H1 (cell line): ENCODE results near the gene MBNL2. TPM values are rescaled to one million over a fixed set of nuclear protein-coding genes. Genes with fewer than 3 reads are reported as not detected.
A peak's percentile ranks its signal among the peaks of the same experiment; 100 is the strongest.

Experiments
- CTCF ChIA-PET: fragments of 300-600 bp; sonication (Branson Sonifier 250); formaldehyde crosslinking; loops from one replicate; lab custom pipeline; 2021; ENCODE audit not compliant: partially characterized antibody; lab: Charles Lee
- POLR2A ChIA-PET: fragments of 300-600 bp; sonication (Branson Sonifier 250); formaldehyde crosslinking; loops from one replicate; lab custom pipeline; 2021; ENCODE audit warnings: inconsistent platforms; ENCODE audit not compliant: partially characterized antibody; lab: Charles Lee
- DNase-seq, 2 experiments: peaks; one replicate each; pipeline versions ENCODE4 v3.0.0 to v3.0.0-alpha.2; 2010 to 2022; ENCODE audit warnings: low spot score in 2 of 2, low read depth in 1 of 2, mixed read lengths in 1 of 2
- FAIRE-seq: peaks from 2 replicates; lab custom pipeline; 2011; peaks lifted over from hg19 to GRCh38; lab: Jason Lieb, UNC
- H2AFZ ChIP-seq: 2 replicates; pipeline ENCODE4 v1.8.1; 2012; ENCODE audit warnings: low read length, inconsistent platforms
- H2AK5ac ChIP-seq: 2 replicates; pipeline ENCODE4 v1.6.1; 2013; ENCODE audit warnings: low read depth, low read length
- H2BK120ac ChIP-seq: replicated peaks from 2 replicates; pipeline ENCODE3; 2013; ENCODE audit warnings: low read depth, low read length, inconsistent platforms
- H2BK12ac ChIP-seq: 2 replicates; pipeline ENCODE4 v1.6.1; 2013; ENCODE audit warnings: low read depth, low read length
- H2BK15ac ChIP-seq: 2 replicates; pipeline ENCODE4 v1.6.1; 2013; ENCODE audit warnings: low read length
- H2BK20ac ChIP-seq: 2 replicates; pipeline ENCODE4 v1.6.1; 2013; ENCODE audit warnings: low read length
- H2BK5ac ChIP-seq: 2 replicates; pipeline ENCODE4 v1.6.1; 2013; ENCODE audit warnings: low read depth, low read length
- H3K14ac ChIP-seq: 2 replicates; pipeline ENCODE4 v1.6.1; 2013; ENCODE audit warnings: inconsistent platforms; ENCODE audit not compliant: insufficient read length
- H3K18ac ChIP-seq: 2 replicates; pipeline ENCODE4 v1.6.1; 2013; ENCODE audit warnings: low read length; ENCODE audit errors: extremely low read depth
- H3K23ac ChIP-seq: 2 replicates; pipeline ENCODE4 v1.6.1; 2013; ENCODE audit warnings: inconsistent platforms; ENCODE audit not compliant: insufficient read length
- H3K23me2 ChIP-seq: 2 replicates; pipeline ENCODE4 v1.6.1; 2013; ENCODE audit warnings: low read depth, low read length
- H3K27ac ChIP-seq: 2 replicates; pipeline ENCODE4 v1.6.1; 2011; ENCODE audit warnings: low read depth, low read length, inconsistent platforms
- H3K27me3 ChIP-seq, 4 experiments: replicated peaks in 1 of 4; 1 replicate in 1 of 4; 2 replicates in 3 of 4; pipeline versions ENCODE4 v1.6.1 to v1.8.1; 2011 to 2013; ENCODE audit warnings: low read length in 3 of 4, mild to moderate bottlenecking in 3 of 4, inconsistent platforms in 2 of 4, mixed read lengths in 2 of 4, moderate library complexity in 1 of 4; ENCODE audit not compliant: control insufficient read depth in 3 of 4, insufficient read depth in 3 of 4; ENCODE audit errors: extremely low read depth in 1 of 4
- H3K36me3 ChIP-seq, 4 experiments: 2 replicates each; pipeline versions ENCODE4 v1.6.1 to v1.8.1; 2011 to 2013; ENCODE audit warnings: mild to moderate bottlenecking in 4 of 4, low read length in 3 of 4, moderate library complexity in 2 of 4, control low read depth in 1 of 4, inconsistent platforms in 1 of 4; ENCODE audit not compliant: insufficient read depth in 4 of 4, control insufficient read depth in 2 of 4
- H3K4ac ChIP-seq: replicated peaks from 2 replicates; pipeline ENCODE3; 2013; ENCODE audit warnings: low read length, low read depth, mixed read lengths, inconsistent platforms; ENCODE audit not compliant: insufficient read length
- H3K4me1 ChIP-seq, 4 experiments: replicated peaks in 1 of 4; 1 replicate in 1 of 4; 2 replicates in 3 of 4; pipeline versions ENCODE4 v1.6.1 to v1.8.1; 2011 to 2013; ENCODE audit warnings: low read length in 3 of 4, inconsistent platforms in 2 of 4, mixed read lengths in 1 of 4; ENCODE audit not compliant: insufficient read depth in 4 of 4, control insufficient read depth in 3 of 4
- H3K4me2 ChIP-seq, 2 experiments: 2 replicates each; pipeline versions ENCODE4 v1.6.1 to v1.8.1; 2011 to 2013; ENCODE audit warnings: low read depth in 2 of 2, low read length in 2 of 2, control low read depth in 1 of 2, inconsistent platforms in 1 of 2, mild to moderate bottlenecking in 1 of 2; ENCODE audit not compliant: insufficient read depth in 1 of 2
- H3K4me3 ChIP-seq, 4 experiments: fragments of 200-600, 300-600 bp in 1 of 4; sonication (generic), shearing (Covaris generic), sonication (Bioruptor Twin) in 1 of 4; 2 replicates each; pipeline versions ENCODE4 v1.5.1 to v1.8.1; 2011 to 2016; ENCODE audit warnings: low read length in 4 of 4, low read depth in 3 of 4, control low read depth in 2 of 4, inconsistent platforms in 2 of 4, mild to moderate bottlenecking in 2 of 4, mixed read lengths in 1 of 4, moderate library complexity in 1 of 4; ENCODE audit not compliant: insufficient read depth in 2 of 4; ENCODE audit errors: extremely low read depth in 1 of 4
- H3K56ac ChIP-seq: replicated peaks from 2 replicates; pipeline ENCODE3; 2013; ENCODE audit warnings: low read depth, mild to moderate bottlenecking, mixed read lengths, low read length, inconsistent platforms; ENCODE audit not compliant: insufficient read length
- H3K79me1 ChIP-seq: 2 replicates; pipeline ENCODE4 v1.6.1; 2013; ENCODE audit warnings: low read depth, low read length, control low read depth
- H3K79me2 ChIP-seq, 2 experiments: 2 replicates each; pipeline versions ENCODE4 v1.6.1 to v1.8.1; 2012 to 2013; ENCODE audit warnings: low read length in 2 of 2, mild to moderate bottlenecking in 2 of 2, inconsistent platforms in 1 of 2; ENCODE audit not compliant: insufficient read depth in 2 of 2, control insufficient read depth in 1 of 2
- H3K9ac ChIP-seq, 4 experiments: replicated peaks in 1 of 4; 1 replicate in 1 of 4; 2 replicates in 3 of 4; pipeline versions ENCODE4 v1.6.1 to v1.8.1; 2011 to 2013; ENCODE audit warnings: low read depth in 3 of 4, low read length in 3 of 4, control low read depth in 2 of 4, mild to moderate bottlenecking in 2 of 4, moderate library complexity in 2 of 4, inconsistent platforms in 1 of 4; ENCODE audit errors: extremely low read depth in 1 of 4
- H3K9me3 ChIP-seq, 2 experiments: 2 replicates each; pipeline versions ENCODE4 v1.6.1 to v1.8.1; 2012 to 2013; ENCODE audit warnings: mild to moderate bottlenecking in 2 of 2, moderate library complexity in 2 of 2, control low read depth in 1 of 2, inconsistent platforms in 1 of 2, low read depth in 1 of 2, low read length in 1 of 2, mixed read lengths in 1 of 2; ENCODE audit not compliant: insufficient read depth in 2 of 2
- H4K20me1 ChIP-seq, 2 experiments: replicated peaks in 1 of 2; 2 replicates each; pipeline versions ENCODE3 to v1.8.1; 2011 to 2013; ENCODE audit warnings: inconsistent platforms in 2 of 2, low read length in 2 of 2, mild to moderate bottlenecking in 1 of 2; ENCODE audit not compliant: insufficient read depth in 2 of 2, control insufficient read depth in 1 of 2
- H4K5ac ChIP-seq: 2 replicates; pipeline ENCODE4 v1.6.1; 2013; ENCODE audit warnings: low read length, low read depth, mixed read lengths, inconsistent platforms; ENCODE audit not compliant: insufficient read length
- H4K8ac ChIP-seq: 2 replicates; pipeline ENCODE4 v1.8.0; 2013; ENCODE audit warnings: mild to moderate bottlenecking, moderate library complexity, low read length, inconsistent platforms; ENCODE audit not compliant: insufficient read depth; ENCODE audit errors: extremely low read depth
- H4K91ac ChIP-seq: replicated peaks from 2 replicates; pipeline ENCODE3; 2013; ENCODE audit warnings: low read length, mixed read lengths, inconsistent platforms; ENCODE audit not compliant: insufficient read length
- ATF2 ChIP-seq: IDR thresholded peaks from 2 replicates; pipeline ENCODE4 v1.6.1; 2012; ENCODE audit warnings: low read length, inconsistent platforms
- HDAC6 ChIP-seq: IDR thresholded peaks from one replicate; pipeline ENCODE4 v1.7.1; 2012; ENCODE audit warnings: low read depth, mild to moderate bottlenecking, inconsistent platforms, low read length, moderate library complexity
- KDM1A ChIP-seq: fragments of 200-600, 300-600 bp; sonication (generic); IDR thresholded peaks from 2 replicates; pipeline ENCODE4 v1.7.1; 2016; ENCODE audit warnings: mild to moderate bottlenecking, low read length, borderline replicate concordance
- POLR2AphosphoS5 ChIP-seq: IDR thresholded peaks from 2 replicates; pipeline ENCODE4 v1.6.1; 2011; ENCODE audit warnings: low read depth, low read length
- RBBP5 ChIP-seq: IDR thresholded peaks from 2 replicates; pipeline ENCODE4 v1.7.1; 2012; ENCODE audit warnings: low read depth, mild to moderate bottlenecking, inconsistent platforms, low read length, moderate library complexity, borderline replicate concordance
- RFX5 ChIP-seq: IDR thresholded peaks from 2 replicates; pipeline ENCODE4 v1.6.1; 2011; ENCODE audit warnings: low read depth, low read length, improper control_type of control experiment, borderline replicate concordance
- RNF2 ChIP-seq: fragments of 200-900, 300-1000 bp; sonication (generic); IDR thresholded peaks from 2 replicates; pipeline ENCODE4 v1.7.1; 2016; ENCODE audit warnings: borderline replicate concordance, low read depth, mild to moderate bottlenecking, antibody characterized with exemption, low read length; ENCODE audit not compliant: poor library complexity, severe bottlenecking; ENCODE audit errors: missing control alignments
- SRF ChIP-seq: IDR thresholded peaks from 2 replicates; pipeline ENCODE4 v1.6.1; 2011; ENCODE audit warnings: mild to moderate bottlenecking, low read depth, low read length, moderate library complexity
- TAF1 ChIP-seq: IDR thresholded peaks from 2 replicates; pipeline ENCODE4 v1.6.1; 2011; ENCODE audit warnings: mild to moderate bottlenecking, low read depth, low read length
- YY1 ChIP-seq: IDR thresholded peaks from 2 replicates; pipeline ENCODE4 v1.6.1; 2011; ENCODE audit warnings: low read depth, mild to moderate bottlenecking, low read length
- ZNF274 ChIP-seq: IDR thresholded peaks from 2 replicates; pipeline ENCODE4 v1.7.0; 2012; ENCODE audit warnings: low read length, borderline replicate concordance; ENCODE audit errors: extremely low read depth
- WGBS, 2 experiments: shearing (Covaris generic) in 1 of 2; methylation state at CpG; one replicate each; pipeline versions ENCODE4 v1.1.6 to v1.1.7; 2013 to 2015; ENCODE audit warnings: low lambda C conversion rate in 2 of 2, mixed read lengths in 2 of 2, inconsistent platforms in 1 of 2, low coverage in 1 of 2, missing lambda C conversion rate in 1 of 2; ENCODE audit not compliant: insufficient replicate concordance in 2 of 2, insufficient coverage in 1 of 2, insufficient read length in 1 of 2; ENCODE audit errors: extremely low coverage in 1 of 2, missing lambda C conversion rate in 1 of 2; 5-methylcytosine and 5-hydroxymethylcytosine counted together
- polyA plus RNA-seq, 7 experiments: library from polyadenylated mRNA; depleted of rRNA in 3 of 7; stranded (reverse) in 5 of 7; unstranded in 2 of 7; fragments of >200 nt in 5 of 7; fragments of 200-250 nt in 2 of 7; gene quantifications; 1 replicate in 5 of 7; 2 replicates in 1 of 7; 4 replicates in 1 of 7; pipeline versions ENCODE4 v1.2.1 to v1.2.3, GENCODE V29; 2011 to 2013; ENCODE audit warnings: missing spikeins in 2 of 7, mixed read lengths in 2 of 7
- total RNA-seq: library from RNA; stranded (reverse); fragmentation: NEBNext Ultra II Directional; extraction: Animal tissue kit (Norgen Biotek cat#: 25700); gene quantifications from 2 replicates; pipeline ENCODE4 v1.2.1, GENCODE V29; 2021

MBNL2 gene
- total and polyA plus RNA-seq, 2 of the 8 experiments (the other 6 are each of a cell fraction or from before 2014, with no cell fraction given) = 1.0 to 2.6 TPM

- no peak overlapping the region for H3K4me2 ChIP-seq
- H3K4me3 ChIP-seq = no peak overlapping the region
- no peak overlapping the region for H4K5ac ChIP-seq
- H3K79me2 ChIP-seq = no peaks in the 10 kb centered on the region
- no peaks in the 10 kb centered on the region for H3K9me3 ChIP-seq
- H3K23me2 ChIP-seq = no peaks in the 10 kb centered on the region
- ChIA-PET CTCF (no interaction called here), POLR2A (no interaction called here)
- H3K18ac ChIP-seq = no peak overlapping the region; the same call in 1 of the 2 replicates
- H4K20me1 ChIP-seq = no peaks in the 10 kb centered on the region
- H3K79me1 ChIP-seq = no peaks in the 10 kb centered on the region
- H4K8ac ChIP-seq = no peak overlapping the region; the same call in 1 of the 2 replicates
- H4K91ac ChIP-seq = no peak overlapping the region
- DNase-seq (no peak), FAIRE-seq (no peak)
- no peak overlapping the region for H3K27ac ChIP-seq
- H3K36me3 ChIP-seq = no peaks in the 10 kb centered on the region
- H2BK12ac ChIP-seq = no peak overlapping the region; the same call in 1 of the 2 replicates
- H2BK20ac ChIP-seq = no peak overlapping the region
- no peaks in the 10 kb centered on the region for H3K27me3 ChIP-seq
- no peak overlapping the region for H2AFZ ChIP-seq
- H3K23ac ChIP-seq = no peak overlapping the region
- H2BK120ac ChIP-seq = no peak overlapping the region
- H3K9ac ChIP-seq = no peak overlapping the region
- no peak overlapping the region for H3K56ac ChIP-seq
- 0 out of 2 replicates have a peak overlapping the region, but pooled peaks have one; percentile 2 for H2BK5ac ChIP-seq
- no peak overlapping the region for H3K4ac ChIP-seq
- no peak overlapping the region for H2AK5ac ChIP-seq
- peaks cover 6 to 16% (median 12%) of the 10 kb centered on the region in 4 experiments; a peak in 6 of 7 replicates for H3K4me1 ChIP-seq
- no peak overlapping the region for H2BK15ac ChIP-seq
- whole genome bisulfite sequencing, 2 experiments = 92% methylated on average over 9 of the region's 9 CpGs; no CpG with 5 or more reads in 1 of the 2 experiments
- no peak overlapping the region for H3K14ac ChIP-seq
- TF ChIP-seq POLR2AphosphoS5 (no peak), TAF1 (no peak), SRF (no peak), ZNF274 (no peak), RNF2 (no peak), HDAC6 (no peak), RFX5 (no peak), YY1 (no peak), KDM1A (no peak), RBBP5 (no peak), ATF2 (no peak)
Measured at GRCh38 chr13:97261254-97262005, 39.3 kb downstream of the MBNL2 start.
